Panc1 (cell line): ENCODE measurements around the gene MNDA. TPM values are rescaled to one million over a fixed set of nuclear protein-coding genes. Genes with fewer than 3 reads are reported as not detected.

Source experiments
- ATAC-seq: fragments of 200-7000 bp; cut with Tn5 transposase; 2 replicates; pipeline ENCODE4 v1.9.1; 2020; ENCODE audit warnings: mild to moderate bottlenecking, moderate library complexity
- BruUV-seq: library from RNA; stranded (reverse); fragments of 400-500 nt; replicated peaks from 2 replicates; lab custom pipeline; 2021; lab: Mats Ljungman, UMichigan
- CTCF ChIA-PET: fragments of 300-600 bp; sonication (Branson Sonifier 250); formaldehyde crosslinking; loops from one replicate; lab custom pipeline; 2022; ENCODE audit warnings: antibody characterized with exemption; lab: Charles Lee
- POLR2A ChIA-PET: fragments of 300-600 bp; sonication (Branson Sonifier 250); formaldehyde crosslinking; loops from one replicate; lab custom pipeline; 2022; ENCODE audit warnings: antibody characterized with exemption; lab: Charles Lee
- DNase-seq: peaks from one replicate; pipeline ENCODE4 v3.0.0-alpha.2; 2010; ENCODE audit warnings: low read depth, low spot score
- H3K27ac ChIP-seq: 2 replicates; pipeline ENCODE4 v1.5.1; 2011; ENCODE audit warnings: mild to moderate bottlenecking, low read length, inconsistent platforms
- H3K27me3 ChIP-seq: fragments of 200-500 bp; sonication (Bioruptor generic); 2 replicates; pipeline ENCODE4 v1.6.0; 2014; ENCODE audit warnings: low read length, inconsistent platforms; ENCODE audit not compliant: control insufficient read depth, insufficient read depth
- H3K36me3 ChIP-seq: fragments of 200-500 bp; sonication (Bioruptor generic); 2 replicates; pipeline ENCODE4 v1.5.1; 2014; ENCODE audit warnings: inconsistent platforms, mild to moderate bottlenecking, low read length, moderate library complexity; ENCODE audit not compliant: control insufficient read depth, insufficient read depth
- H3K4me1 ChIP-seq: 2 replicates; pipeline ENCODE4 v1.5.1; 2011; ENCODE audit warnings: inconsistent platforms, mild to moderate bottlenecking, low read length, moderate library complexity; ENCODE audit not compliant: control insufficient read depth, insufficient read depth
- H3K4me3 ChIP-seq, 2 experiments: 2 replicates each; pipeline ENCODE4 v1.5.1; 2011 to 2012; ENCODE audit warnings: low read depth in 2 of 2, low read length in 2 of 2, mild to moderate bottlenecking in 2 of 2, inconsistent platforms in 1 of 2, moderate library complexity in 1 of 2
- H3K9me3 ChIP-seq: fragments of 200-500 bp; sonication (Bioruptor generic); 2 replicates; pipeline ENCODE4 v1.5.1; 2014; ENCODE audit warnings: low read depth, mild to moderate bottlenecking, inconsistent platforms, low read length, moderate library complexity; ENCODE audit not compliant: control insufficient read depth, insufficient read depth
- POLR2AphosphoS5 ChIP-seq: IDR thresholded peaks from 2 replicates; pipeline ENCODE4 v1.6.1; 2012; ENCODE audit warnings: mild to moderate bottlenecking, low read depth, low read length, moderate library complexity
- REST ChIP-seq, 2 experiments: IDR thresholded peaks; 2 replicates each; pipeline ENCODE4 v1.6.1; 2011 to 2012; ENCODE audit warnings: low read depth in 2 of 2, control low read depth in 1 of 2, low read length in 1 of 2, mild to moderate bottlenecking in 1 of 2, moderate library complexity in 1 of 2; ENCODE audit not compliant: insufficient read depth in 1 of 2
- SIN3A ChIP-seq: IDR thresholded peaks from 2 replicates; pipeline ENCODE4 v1.6.1; 2012; ENCODE audit warnings: low read depth, mild to moderate bottlenecking, low read length, moderate library complexity, borderline replicate concordance; ENCODE audit not compliant: insufficient read depth
- TCF7L2 ChIP-seq: IDR thresholded peaks from 2 replicates; pipeline ENCODE4 v1.6.1; 2011; ENCODE audit warnings: mild to moderate bottlenecking, low read depth, low read length, inconsistent platforms
- in situ Hi-C: cut with HindIII; loops from 2 replicates; pipeline ENCODE4 v1.10.0; 2016; ENCODE audit warnings: low sequenced_read_pairs, low pct_unique_long_range_greater_than_20kb
- intact Hi-C: fragments of 100-400 bp; cut with micrococcal nuclease; formaldehyde crosslinking; loops from one replicate; pipeline ENCODE4 v1.10.0; 2022; ENCODE audit not compliant: unreplicated experiment
- total RNA-seq: library from RNA; stranded (reverse); gene quantifications from one replicate; pipeline ENCODE4 v1.2.1, GENCODE V29; 2021; ENCODE audit not compliant: unreplicated experiment
- TF ChIP-seq, protein P1 (sequence below): fragments of 450-650 bp; IDR thresholded peaks from 2 replicates; pipeline ENCODE4 v1.5.1; 2017; ENCODE audit warnings: mild to moderate bottlenecking

MNDA gene
- total RNA-seq, 1 experiment from 2014 or later = not detected

DNA sequence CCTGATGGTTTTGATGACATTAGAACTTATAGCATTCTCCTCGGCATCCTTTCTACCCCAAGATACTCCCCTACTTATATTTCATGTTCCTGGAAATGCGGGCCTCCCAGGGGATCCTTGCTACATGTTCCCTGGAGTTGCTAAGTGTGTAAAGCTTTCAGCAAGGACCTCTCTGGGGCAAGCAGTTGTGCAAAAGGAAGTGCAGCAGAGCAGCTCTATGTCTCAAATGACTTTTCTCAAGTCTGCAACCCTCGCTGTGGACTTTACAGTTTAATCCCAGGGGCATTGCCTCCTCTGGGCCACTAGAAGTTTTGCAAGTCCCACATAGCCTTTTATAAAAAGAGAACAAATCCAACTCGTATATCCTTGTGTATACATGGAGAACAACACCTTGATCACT is 20.8 kb upstream of the MNDA start:
- no peaks in the 10 kb centered on the region for H3K36me3 ChIP-seq
- no peaks in the 10 kb centered on the region for H3K9me3 ChIP-seq
- no peaks in the 10 kb centered on the region for H3K27me3 ChIP-seq
- ChIA-PET POLR2A (no interaction called here), CTCF (no interaction called here)
- H3K27ac ChIP-seq = no peak overlapping the region
- no peak overlapping the region for H3K4me3 ChIP-seq
- TF ChIP-seq SIN3A = no peak
- TF ChIP-seq, protein P1, sequence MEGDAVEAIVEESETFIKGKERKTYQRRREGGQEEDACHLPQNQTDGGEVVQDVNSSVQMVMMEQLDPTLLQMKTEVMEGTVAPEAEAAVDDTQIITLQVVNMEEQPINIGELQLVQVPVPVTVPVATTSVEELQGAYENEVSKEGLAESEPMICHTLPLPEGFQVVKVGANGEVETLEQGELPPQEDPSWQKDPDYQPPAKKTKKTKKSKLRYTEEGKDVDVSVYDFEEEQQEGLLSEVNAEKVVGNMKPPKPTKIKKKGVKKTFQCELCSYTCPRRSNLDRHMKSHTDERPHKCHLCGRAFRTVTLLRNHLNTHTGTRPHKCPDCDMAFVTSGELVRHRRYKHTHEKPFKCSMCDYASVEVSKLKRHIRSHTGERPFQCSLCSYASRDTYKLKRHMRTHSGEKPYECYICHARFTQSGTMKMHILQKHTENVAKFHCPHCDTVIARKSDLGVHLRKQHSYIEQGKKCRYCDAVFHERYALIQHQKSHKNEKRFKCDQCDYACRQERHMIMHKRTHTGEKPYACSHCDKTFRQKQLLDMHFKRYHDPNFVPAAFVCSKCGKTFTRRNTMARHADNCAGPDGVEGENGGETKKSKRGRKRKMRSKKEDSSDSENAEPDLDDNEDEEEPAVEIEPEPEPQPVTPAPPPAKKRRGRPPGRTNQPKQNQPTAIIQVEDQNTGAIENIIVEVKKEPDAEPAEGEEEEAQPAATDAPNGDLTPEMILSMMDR = no peak
- TF ChIP-seq POLR2AphosphoS5 = no peak
- TF ChIP-seq REST (IDR thresholded peaks at IDR 0.05; ENCODE audit: insufficient read depth in 1 of 2, low read depth in 2 of 2, low read length in 1 of 2) = no peak
- TF ChIP-seq TCF7L2 = no peak
- DNase-seq (no peak), ATAC-seq (no peak)
- BruUV-seq = no TSS peak
- intact Hi-C loops = no loop called here
- no peaks in the 10 kb centered on the region for H3K4me1 ChIP-seq
- in situ Hi-C loops = no loop called here

GRCh38 chr1:158812336-158812735 is 18.8 kb upstream of the MNDA start:
- TF ChIP-seq, protein P1 = no peak
- TF ChIP-seq POLR2AphosphoS5 (no peak), REST (IDR thresholded peaks at IDR 0.05; ENCODE audit: insufficient read depth in 1 of 2, low read depth in 2 of 2, low read length in 1 of 2) (no peak), SIN3A (no peak), TCF7L2 (no peak)
- in situ Hi-C loops (no loop called here), intact Hi-C loops (no loop called here)
- Histone ChIP-seq H3K4me1 (no peaks in the 10 kb centered on the region), H3K4me3 (no peak overlapping the region), H3K27me3 (no peaks in the 10 kb centered on the region), H3K9me3 (no peaks in the 10 kb centered on the region), H3K27ac (no peak overlapping the region), H3K36me3 (no peaks in the 10 kb centered on the region)
- ChIA-PET CTCF (no interaction called here), POLR2A (no interaction called here)
- ATAC-seq = no peak
- no TSS peak for BruUV-seq
- no peak for DNase-seq
